DND-41 (cell line): Measurements from ENCODE around the gene DCLK2.

Source experiments
- ATAC-seq: fragments of 200-7000 bp; cut with Tn5 transposase; 3 replicates; pipeline ENCODE4 v1.9.1; 2021; ENCODE audit warnings: low read depth; ENCODE audit not compliant: insufficient read depth
- DNase-seq: peaks from one replicate; pipeline ENCODE4 v3.0.0-alpha.2; 2020
- H2AFZ ChIP-seq: 2 replicates; pipeline ENCODE4 v1.6.0; 2012; ENCODE audit warnings: low read depth, low read length
- H3K27ac ChIP-seq: 2 replicates; pipeline ENCODE4 v1.5.1; 2012; ENCODE audit warnings: low read length, inconsistent platforms
- H3K27me3 ChIP-seq: fragments of 200-600 bp; sonication (generic); 2 replicates; pipeline ENCODE4 v1.6.0; 2012; ENCODE audit warnings: low read length, mild to moderate bottlenecking, inconsistent platforms; ENCODE audit not compliant: insufficient read depth, poor library complexity
- H3K36me3 ChIP-seq: 2 replicates; pipeline ENCODE4 v1.5.1; 2012; ENCODE audit warnings: low read length, inconsistent platforms; ENCODE audit not compliant: insufficient read depth
- H3K4me1 ChIP-seq: 2 replicates; pipeline ENCODE4 v1.5.1; 2012; ENCODE audit warnings: mild to moderate bottlenecking, low read length; ENCODE audit not compliant: insufficient read depth
- H3K4me2 ChIP-seq: 2 replicates; pipeline ENCODE4 v1.6.0; 2012; ENCODE audit warnings: mild to moderate bottlenecking, moderate library complexity, low read length, inconsistent platforms; ENCODE audit not compliant: insufficient read depth
- H3K4me3 ChIP-seq, 2 experiments: fragments of 200-600 bp in 1 of 2; shearing (Covaris generic) in 1 of 2; 2 replicates each; pipeline ENCODE4 v1.5.1; 2012 to 2016; ENCODE audit warnings: inconsistent platforms in 2 of 2, low read length in 2 of 2, mild to moderate bottlenecking in 2 of 2, low read depth in 1 of 2, moderate library complexity in 1 of 2
- H3K79me2 ChIP-seq: 2 replicates; pipeline ENCODE4 v1.6.0; 2012; ENCODE audit warnings: low read length, inconsistent platforms; ENCODE audit not compliant: insufficient read depth
- H3K9ac ChIP-seq: 2 replicates; pipeline ENCODE4 v1.6.0; 2012; ENCODE audit warnings: low read depth, mild to moderate bottlenecking, inconsistent platforms, low read length, moderate library complexity
- H3K9me3 ChIP-seq: 2 replicates; pipeline ENCODE4 v1.5.1; 2012; ENCODE audit warnings: low read length, moderate library complexity, mild to moderate bottlenecking, inconsistent platforms; ENCODE audit not compliant: insufficient read depth, severe bottlenecking
- H4K20me1 ChIP-seq: 2 replicates; pipeline ENCODE4 v1.6.0; 2012; ENCODE audit warnings: low read length; ENCODE audit not compliant: insufficient read depth
- CTCF ChIP-seq: IDR thresholded peaks from 2 replicates; pipeline ENCODE4 v1.5.1; 2012; ENCODE audit warnings: borderline replicate concordance, low read length, moderate library complexity, mild to moderate bottlenecking; ENCODE audit not compliant: poor library complexity, severe bottlenecking; ENCODE audit errors: extremely low read depth
- EZH2 ChIP-seq: IDR thresholded peaks from 3 replicates; pipeline ENCODE4 v1.6.1; 2012; ENCODE audit warnings: borderline replicate concordance, low read depth, mild to moderate bottlenecking, moderate library complexity, low read length, inconsistent platforms; ENCODE audit not compliant: severe bottlenecking

DCLK2 gene

DNA sequence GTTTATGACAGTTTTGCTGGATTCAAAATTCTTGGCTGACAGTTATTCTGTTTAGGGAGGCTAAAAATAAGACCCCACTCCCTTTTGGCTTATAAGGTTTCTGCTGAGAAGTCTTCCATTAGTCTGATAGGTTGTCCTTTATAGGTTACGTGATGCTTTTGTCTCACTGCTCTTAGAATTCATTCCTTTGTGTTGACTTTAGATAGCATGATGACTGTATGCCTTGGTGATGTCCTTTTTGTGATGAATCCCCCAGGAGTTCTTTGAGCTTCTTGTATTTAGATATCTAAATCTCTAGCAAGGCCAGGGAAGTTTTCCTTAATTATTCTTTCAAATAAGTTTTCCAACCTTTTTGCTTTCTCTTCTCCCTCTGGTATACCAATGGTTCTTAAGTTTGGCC, 36.4 kb downstream of the DCLK2 start:
- no peak overlapping the region for H3K27ac ChIP-seq
- H3K9me3 ChIP-seq, result peaks cover 2% of the 10 kb centered on the region
- no peak for DNase-seq
- no peaks in the 10 kb centered on the region for H3K27me3 ChIP-seq
- H3K4me3 ChIP-seq, result no peak overlapping the region
- H3K4me2 ChIP-seq, result no peak overlapping the region
- ATAC-seq, result no peak
- H3K79me2 ChIP-seq, result no peaks in the 10 kb centered on the region
- TF ChIP-seq CTCF, result no peak
- TF ChIP-seq EZH2, result no peak
- no peaks in the 10 kb centered on the region for H3K36me3 ChIP-seq
- H3K9ac ChIP-seq, result no peak overlapping the region
- H3K4me1 ChIP-seq, result no peaks in the 10 kb centered on the region
- no peaks in the 10 kb centered on the region for H4K20me1 ChIP-seq
- H2AFZ ChIP-seq, result no peak overlapping the region

GRCh38 chr4:150115851-150116250, 37.6 kb downstream of the DCLK2 start:
- no peak for DNase-seq
- no peaks in the 10 kb centered on the region for H3K27me3 ChIP-seq
- no peak overlapping the region for H3K27ac ChIP-seq

DNA sequence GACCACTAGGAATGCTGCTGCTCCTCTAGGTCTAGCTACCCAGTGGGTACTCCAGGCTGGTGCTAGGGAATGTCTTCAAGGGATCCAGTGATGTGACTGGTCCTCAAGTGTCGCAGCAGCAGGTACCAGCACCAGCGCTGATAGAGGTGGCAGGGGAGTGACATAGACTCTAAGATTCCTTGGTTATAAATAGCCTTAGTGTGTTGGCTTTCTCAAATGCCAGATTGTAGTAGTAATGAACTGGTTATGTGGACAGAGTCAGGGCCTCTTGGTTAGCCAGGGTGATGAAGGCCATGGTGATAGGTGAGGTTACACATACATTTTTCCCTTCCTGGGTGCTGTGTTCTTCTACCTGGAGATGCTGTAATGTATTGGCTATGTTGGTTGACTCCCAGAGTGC, 38.3 kb downstream of the DCLK2 start:
- H3K27ac ChIP-seq, result no peak overlapping the region
- H3K27me3 ChIP-seq, result no peaks in the 10 kb centered on the region
- no peak overlapping the region for H3K9ac ChIP-seq
- no peak overlapping the region for H3K4me3 ChIP-seq
- ATAC-seq, result no peak
- peaks cover 2% of the 10 kb centered on the region for H3K9me3 ChIP-seq
- no peak for DNase-seq
- H3K36me3 ChIP-seq, result no peaks in the 10 kb centered on the region
- no peaks in the 10 kb centered on the region for H4K20me1 ChIP-seq
- no peaks in the 10 kb centered on the region for H3K79me2 ChIP-seq
- H3K4me1 ChIP-seq, result no peaks in the 10 kb centered on the region
- H2AFZ ChIP-seq, result no peak overlapping the region
- no peak overlapping the region for H3K4me2 ChIP-seq
- TF ChIP-seq CTCF, result no peak
- TF ChIP-seq EZH2, result no peak

More at GRCh38 chr4:150115851-150116250, 37.6 kb downstream of the DCLK2 start:
- Histone ChIP-seq H3K9me3 (peaks cover 2% of the 10 kb centered on the region), H2AFZ (no peak overlapping the region), H4K20me1 (no peaks in the 10 kb centered on the region), H3K9ac (no peak overlapping the region), H3K4me2 (no peak overlapping the region), H3K79me2 (no peaks in the 10 kb centered on the region), H3K36me3 (no peaks in the 10 kb centered on the region), H3K4me3 (no peak overlapping the region), H3K4me1 (no peaks in the 10 kb centered on the region)
- TF ChIP-seq CTCF (no peak), EZH2 (no peak)
- no peak for ATAC-seq

DNA sequence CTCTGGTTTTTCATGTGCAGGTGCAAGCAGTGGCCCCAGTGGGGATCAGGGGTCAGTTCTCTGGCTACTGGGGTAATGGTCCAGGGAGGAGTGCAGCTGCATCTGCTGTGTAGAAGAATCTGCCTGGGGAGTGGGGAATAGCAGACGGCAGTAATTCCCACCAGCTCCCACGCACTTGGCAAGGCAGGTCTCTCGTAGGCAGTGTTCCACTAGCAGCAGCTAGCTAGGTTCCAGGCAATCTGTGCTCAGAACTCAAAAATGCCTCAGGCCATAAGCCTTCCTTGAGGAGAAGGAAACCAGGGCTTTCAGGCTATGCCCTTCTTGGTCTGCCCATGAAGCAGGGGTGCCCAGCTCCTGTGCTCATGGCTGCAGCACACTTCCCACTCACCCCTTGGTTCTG, 38.8 kb downstream of the DCLK2 start:
- Histone ChIP-seq H3K9me3 (peaks cover 2% of the 10 kb centered on the region), H3K36me3 (no peaks in the 10 kb centered on the region), H3K27me3 (no peaks in the 10 kb centered on the region), H3K9ac (no peak overlapping the region), H4K20me1 (no peaks in the 10 kb centered on the region), H3K4me3 (no peak overlapping the region), H3K27ac (no peak overlapping the region), H3K4me2 (no peak overlapping the region), H2AFZ (no peak overlapping the region), H3K79me2 (no peaks in the 10 kb centered on the region), H3K4me1 (no peaks in the 10 kb centered on the region)
- no peak for TF ChIP-seq CTCF
- no peak for TF ChIP-seq EZH2
- no peak for ATAC-seq
- DNase-seq, result no peak
